Fibroblast of lung (primary cell): Measurements from ENCODE around the gene VPS51. TPM values are rescaled to one million over a fixed set of nuclear protein-coding genes. Genes with fewer than 3 reads are reported as not detected.

Source experiments
- DNase-seq, 2 donors: peaks; one replicate each; pipeline versions ENCODE4 v3.0.0 to v3.0.0-alpha.2; 2010; ENCODE audit warnings: low read depth in 2 of 2
- H2AFZ ChIP-seq: 2 replicates; pipeline ENCODE4 v1.5.1; 2012; ENCODE audit warnings: low read length, control low read depth, inconsistent platforms
- H3K27ac ChIP-seq: 2 replicates; pipeline ENCODE4 v1.5.1; 2011; ENCODE audit warnings: low read length, control low read depth; ENCODE audit not compliant: insufficient read depth
- H3K27me3 ChIP-seq: 2 replicates; pipeline ENCODE4 v1.5.1; 2011; ENCODE audit warnings: mild to moderate bottlenecking, low read length; ENCODE audit not compliant: control insufficient read depth, insufficient read depth
- H3K36me3 ChIP-seq: 2 replicates; pipeline ENCODE4 v1.5.1; 2011; ENCODE audit warnings: low read length; ENCODE audit not compliant: control insufficient read depth, insufficient read depth
- H3K4me1 ChIP-seq: 2 replicates; pipeline ENCODE4 v1.5.1; 2011; ENCODE audit warnings: low read length; ENCODE audit not compliant: control insufficient read depth, insufficient read depth; ENCODE audit errors: extremely low read depth
- H3K4me2 ChIP-seq: 2 replicates; pipeline ENCODE4 v1.5.1; 2011; ENCODE audit warnings: low read length, control low read depth; ENCODE audit not compliant: insufficient read depth; ENCODE audit errors: extremely low read depth
- H3K4me3 ChIP-seq, 4 experiments: fragments of 200-600 bp in 1 of 4; sonication (generic) in 1 of 4; replicated peaks in 1 of 4; 2 replicates each; pipeline ENCODE4 v1.5.1; 2011 to 2016; ENCODE audit warnings: low read length in 4 of 4, low read depth in 3 of 4, mild to moderate bottlenecking in 3 of 4, control low read depth in 2 of 4, inconsistent platforms in 1 of 4, mixed read lengths in 1 of 4; ENCODE audit not compliant: insufficient read depth in 1 of 4; ENCODE audit errors: control extremely low read depth in 1 of 4
- H3K79me2 ChIP-seq: 2 replicates; pipeline ENCODE4 v1.5.1; 2012; ENCODE audit warnings: mild to moderate bottlenecking, low read length, inconsistent platforms; ENCODE audit not compliant: control insufficient read depth, insufficient read depth
- H3K9ac ChIP-seq: 2 replicates; pipeline ENCODE4 v1.5.1; 2011; ENCODE audit warnings: mild to moderate bottlenecking, low read length, control low read depth; ENCODE audit not compliant: insufficient read depth
- H3K9me3 ChIP-seq: 2 replicates; pipeline ENCODE4 v1.5.1; 2012; ENCODE audit warnings: low read depth, low read length; ENCODE audit not compliant: control insufficient read depth, insufficient read depth
- H4K20me1 ChIP-seq: 2 replicates; pipeline ENCODE4 v1.5.1; 2011; ENCODE audit warnings: low read length; ENCODE audit not compliant: control insufficient read depth, insufficient read depth; ENCODE audit errors: extremely low read depth
- EZH2 ChIP-seq: IDR thresholded peaks from 2 replicates; pipeline ENCODE4 v1.5.1; 2012; ENCODE audit warnings: low read length, control low read depth, mild to moderate bottlenecking; ENCODE audit errors: missing control alignments
- polyA plus RNA-seq, 2 donors: library from polyadenylated mRNA; depleted of rRNA in 1 of 2; stranded (reverse) in 1 of 2; unstranded in 1 of 2; fragments of >200 nt; gene quantifications; 2 replicates each; pipeline ENCODE4 v1.2.1, GENCODE V29; 2011 to 2012; ENCODE audit warnings: missing spikeins in 1 of 2
- total RNA-seq: library from RNA; depleted of rRNA; stranded (reverse); fragments of >200 nt; gene quantifications from 2 replicates; pipeline ENCODE4 v1.2.1, GENCODE V29; 2014
- TF ChIP-seq, protein P1 (sequence below), 2 donors: IDR thresholded peaks in 1 of 2; conservative IDR thresholded peaks in 1 of 2; 1 replicate in 1 of 2; 2 replicates in 1 of 2; pipeline ENCODE4 v1.5.1; 2011 to 2012; ENCODE audit warnings: low read length in 2 of 2, control low read depth in 1 of 2, inconsistent platforms in 1 of 2, low read depth in 1 of 2, mild to moderate bottlenecking in 1 of 2

The VPS51 gene
- total and polyA plus RNA-seq, 2 donors (not counting 1 experiment from before 2014, with no cell fraction given) = 22.0 to 144 TPM

DNA sequence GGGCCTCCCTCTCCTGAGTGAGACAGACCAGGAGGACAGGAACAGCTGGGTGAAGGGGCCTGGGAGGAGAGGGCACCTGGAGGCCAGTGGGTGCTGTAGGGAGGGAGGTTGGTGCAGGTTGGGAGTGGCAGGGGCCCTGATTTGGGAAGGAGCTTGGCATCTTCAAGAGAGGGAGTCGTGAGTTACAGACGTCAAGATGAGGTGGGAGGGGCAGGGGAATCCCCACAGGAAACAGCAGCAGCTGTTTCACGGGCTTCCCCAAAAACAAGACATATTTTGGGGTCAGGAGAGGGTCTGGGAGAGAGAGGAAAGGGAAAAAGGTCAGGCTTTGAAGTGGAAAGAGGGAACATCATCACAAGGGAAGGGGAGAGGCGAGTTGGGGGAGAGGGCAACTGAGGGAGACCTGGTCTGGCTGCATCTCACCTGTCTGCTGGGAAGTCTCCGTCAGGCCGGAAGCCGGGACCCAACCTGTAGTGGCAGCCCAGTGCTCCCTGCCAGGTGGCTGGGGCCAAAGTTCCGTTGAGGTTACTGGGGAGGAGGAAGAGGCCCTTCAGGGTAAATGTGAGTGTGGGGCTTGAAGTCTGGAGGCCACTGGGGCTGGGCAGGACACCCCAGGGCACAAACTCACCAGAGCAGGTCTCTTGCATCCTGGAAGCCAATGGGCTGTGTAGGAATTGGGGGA is 42.0 kb upstream of the VPS51 start:
- no peaks in the 10 kb centered on the region for H3K9me3 ChIP-seq
- H3K4me2 ChIP-seq = no peak overlapping the region
- no peaks in the 10 kb centered on the region for H3K79me2 ChIP-seq
- H2AFZ ChIP-seq = no peak overlapping the region
- no peak overlapping the region for H3K4me3 ChIP-seq
- peaks cover 8% of the 10 kb centered on the region for H3K27me3 ChIP-seq
- no peaks in the 10 kb centered on the region for H4K20me1 ChIP-seq
- no peak overlapping the region for H3K9ac ChIP-seq
- no peak overlapping the region for H3K27ac ChIP-seq
- no peaks in the 10 kb centered on the region for H3K36me3 ChIP-seq
- H3K4me1 ChIP-seq = no peaks in the 10 kb centered on the region
- DNase-seq = no peak
- no peak for TF ChIP-seq EZH2
- TF ChIP-seq, protein P1, sequence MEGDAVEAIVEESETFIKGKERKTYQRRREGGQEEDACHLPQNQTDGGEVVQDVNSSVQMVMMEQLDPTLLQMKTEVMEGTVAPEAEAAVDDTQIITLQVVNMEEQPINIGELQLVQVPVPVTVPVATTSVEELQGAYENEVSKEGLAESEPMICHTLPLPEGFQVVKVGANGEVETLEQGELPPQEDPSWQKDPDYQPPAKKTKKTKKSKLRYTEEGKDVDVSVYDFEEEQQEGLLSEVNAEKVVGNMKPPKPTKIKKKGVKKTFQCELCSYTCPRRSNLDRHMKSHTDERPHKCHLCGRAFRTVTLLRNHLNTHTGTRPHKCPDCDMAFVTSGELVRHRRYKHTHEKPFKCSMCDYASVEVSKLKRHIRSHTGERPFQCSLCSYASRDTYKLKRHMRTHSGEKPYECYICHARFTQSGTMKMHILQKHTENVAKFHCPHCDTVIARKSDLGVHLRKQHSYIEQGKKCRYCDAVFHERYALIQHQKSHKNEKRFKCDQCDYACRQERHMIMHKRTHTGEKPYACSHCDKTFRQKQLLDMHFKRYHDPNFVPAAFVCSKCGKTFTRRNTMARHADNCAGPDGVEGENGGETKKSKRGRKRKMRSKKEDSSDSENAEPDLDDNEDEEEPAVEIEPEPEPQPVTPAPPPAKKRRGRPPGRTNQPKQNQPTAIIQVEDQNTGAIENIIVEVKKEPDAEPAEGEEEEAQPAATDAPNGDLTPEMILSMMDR (conservative IDR thresholded peaks at IDR 0.05 in 1 of 2, IDR thresholded peaks at IDR 0.05 in 1 of 2; ENCODE audit: low read depth in 1 of 2, low read length in 2 of 2) = no peak

DNA sequence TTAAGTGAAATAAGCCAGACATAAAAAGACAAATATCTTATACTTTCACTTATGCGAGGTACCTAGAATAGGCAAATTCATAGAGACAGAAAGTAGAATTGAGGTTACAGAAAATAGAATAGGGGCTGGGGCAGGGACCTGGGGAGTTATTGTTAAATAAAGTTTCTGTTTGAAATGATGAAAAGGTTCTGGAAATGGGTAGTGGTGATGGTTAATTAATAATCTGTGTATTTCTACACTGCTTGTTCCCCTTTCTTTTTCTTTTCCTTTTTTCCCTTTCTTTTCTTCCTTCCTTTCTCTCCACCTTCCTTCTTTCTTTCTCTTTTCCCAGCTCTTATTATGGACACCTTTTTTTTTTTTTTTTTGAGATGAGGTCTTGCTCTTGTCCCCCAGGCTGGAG is 40.5 kb upstream of the VPS51 start:
- no peak overlapping the region for H3K27ac ChIP-seq
- DNase-seq = no peak
- H3K36me3 ChIP-seq = no peaks in the 10 kb centered on the region
- H3K9ac ChIP-seq = no peak overlapping the region
- H3K4me2 ChIP-seq = no peak overlapping the region
- no peaks in the 10 kb centered on the region for H3K79me2 ChIP-seq
- H2AFZ ChIP-seq = no peak overlapping the region
- no peak overlapping the region for H3K4me3 ChIP-seq
- H3K27me3 ChIP-seq = peaks cover 8% of the 10 kb centered on the region
- TF ChIP-seq, protein P1 (conservative IDR thresholded peaks at IDR 0.05 in 1 of 2, IDR thresholded peaks at IDR 0.05 in 1 of 2; ENCODE audit: low read depth in 1 of 2, low read length in 2 of 2) = no peak
- TF ChIP-seq EZH2 = no peak
- H3K9me3 ChIP-seq = no peaks in the 10 kb centered on the region
- H4K20me1 ChIP-seq = no peaks in the 10 kb centered on the region
- no peaks in the 10 kb centered on the region for H3K4me1 ChIP-seq

DNA sequence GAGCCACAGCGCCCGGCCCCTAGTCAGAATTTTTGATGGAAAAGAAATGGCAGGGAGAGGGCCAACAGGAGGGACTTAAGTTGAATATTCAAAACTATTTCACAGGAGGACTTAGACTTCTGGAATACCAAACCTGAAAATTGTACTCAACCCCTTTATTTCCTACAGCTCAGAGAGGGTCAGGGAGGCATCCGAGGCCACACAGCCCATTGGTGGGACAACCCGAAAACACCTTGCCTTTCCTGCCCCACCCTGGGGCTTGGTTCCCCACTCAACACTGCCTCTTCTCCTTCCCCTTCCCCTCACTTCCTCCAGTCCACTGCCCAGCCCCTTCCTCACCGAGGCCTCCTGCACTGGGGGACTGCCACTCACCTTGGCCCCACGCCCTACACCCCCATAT is 39.0 kb upstream of the VPS51 start:
- Histone ChIP-seq H4K20me1 (no peaks in the 10 kb centered on the region), H3K27me3 (peaks cover 8% of the 10 kb centered on the region), H3K9ac (no peak overlapping the region), H3K27ac (no peak overlapping the region), H3K36me3 (no peaks in the 10 kb centered on the region), H3K9me3 (no peaks in the 10 kb centered on the region), H3K4me1 (no peaks in the 10 kb centered on the region), H3K79me2 (no peaks in the 10 kb centered on the region), H2AFZ (no peak overlapping the region), H3K4me3 (no peak overlapping the region), H3K4me2 (no peak overlapping the region)
- no peak for DNase-seq
- TF ChIP-seq, protein P1 (conservative IDR thresholded peaks at IDR 0.05 in 1 of 2, IDR thresholded peaks at IDR 0.05 in 1 of 2; ENCODE audit: low read depth in 1 of 2, low read length in 2 of 2) = no peak
- no peak for TF ChIP-seq EZH2
